IMR-90 (cell line): Measurements from ENCODE around the gene RPL14. TPM values are rescaled to one million over a fixed set of nuclear protein-coding genes. Genes with fewer than 3 reads are reported as not detected.
A peak's percentile ranks its signal among the peaks of the same experiment; 100 is the strongest.

Source experiments
- ATAC-seq: fragments of 200-7000 bp; cut with Tn5 transposase; 2 replicates; pipeline ENCODE4 v1.9.1; 2020; ENCODE audit warnings: low read depth, mild to moderate bottlenecking, moderate library complexity
- BruUV-seq: library from RNA; stranded (reverse); fragments of 400-500 nt; replicated peaks from 2 replicates; lab custom pipeline; 2021; lab: Mats Ljungman, UMichigan
- CTCF ChIA-PET: fragments of 300-600 bp; formaldehyde crosslinking; extraction: SDS; loops from one replicate; lab custom pipeline; 2021; ENCODE audit warnings: antibody characterized with exemption; lab: Yijun Ruan, JAX
- POLR2A ChIA-PET: fragments of 300-600 bp; sonication (Branson Sonifier 250); formaldehyde crosslinking; loops from one replicate; lab custom pipeline; 2022; ENCODE audit warnings: antibody characterized with exemption; ENCODE audit not compliant: unreplicated experiment; lab: Charles Lee
- DNase-seq: peaks from one replicate; pipeline ENCODE4 v3.0.0; 2013
- H2AFZ ChIP-seq: replicated peaks from 2 replicates; pipeline ENCODE3; 2013; ENCODE audit warnings: low read length, mild to moderate bottlenecking; ENCODE audit not compliant: poor library complexity
- H2AK5ac ChIP-seq: 2 replicates; pipeline ENCODE4 v1.6.1; 2013; ENCODE audit warnings: low read depth, low read length, inconsistent platforms
- H2AK9ac ChIP-seq: replicated peaks from 2 replicates; pipeline ENCODE3; 2013; ENCODE audit warnings: mild to moderate bottlenecking, low read depth, low read length, moderate library complexity; ENCODE audit not compliant: poor library complexity
- H2BK120ac ChIP-seq: 2 replicates; pipeline ENCODE4 v1.6.1; 2013; ENCODE audit warnings: low read depth, low read length, inconsistent platforms
- H2BK15ac ChIP-seq: 3 replicates; pipeline ENCODE4 v1.6.1; 2013; ENCODE audit warnings: low read depth, low read length, inconsistent platforms
- H2BK20ac ChIP-seq: 2 replicates; pipeline ENCODE4 v1.6.1; 2013; ENCODE audit warnings: low read depth, mild to moderate bottlenecking, inconsistent platforms, low read length, moderate library complexity
- H2BK5ac ChIP-seq: 2 replicates; pipeline ENCODE4 v1.6.1; 2013; ENCODE audit warnings: mild to moderate bottlenecking, low read depth, low read length, inconsistent platforms; ENCODE audit not compliant: poor library complexity, severe bottlenecking
- H3K14ac ChIP-seq: replicated peaks from 2 replicates; pipeline ENCODE4 v1.6.1; 2013; ENCODE audit warnings: low read depth, low read length, inconsistent platforms
- H3K18ac ChIP-seq: 2 replicates; pipeline ENCODE4 v1.6.1; 2013; ENCODE audit warnings: low read depth, low read length, control low read depth
- H3K23ac ChIP-seq: 2 replicates; pipeline ENCODE4 v1.6.1; 2013; ENCODE audit warnings: low read depth, low read length, inconsistent platforms
- H3K27ac ChIP-seq: 2 replicates; pipeline ENCODE4 v1.5.1; 2013; ENCODE audit warnings: mild to moderate bottlenecking, control low read depth, low read length; ENCODE audit not compliant: insufficient read depth
- H3K27me3 ChIP-seq: 2 replicates; pipeline ENCODE4 v1.6.1; 2013; ENCODE audit warnings: low read length; ENCODE audit not compliant: control insufficient read depth, insufficient read depth
- H3K36me3 ChIP-seq: 2 replicates; pipeline ENCODE4 v1.6.1; 2013; ENCODE audit warnings: low read length, mixed read lengths; ENCODE audit not compliant: control insufficient read depth, insufficient read depth
- H3K4ac ChIP-seq: 2 replicates; pipeline ENCODE4 v1.6.1; 2013; ENCODE audit warnings: low read depth, low read length, inconsistent platforms
- H3K4me1 ChIP-seq: 2 replicates; pipeline ENCODE4 v1.6.1; 2013; ENCODE audit warnings: low read length, mixed read lengths; ENCODE audit not compliant: control insufficient read depth, insufficient read depth
- H3K4me2 ChIP-seq: 2 replicates; pipeline ENCODE4 v1.6.1; 2013; ENCODE audit warnings: low read depth, mild to moderate bottlenecking, control low read depth, low read length, moderate library complexity
- H3K4me3 ChIP-seq: 2 replicates; pipeline ENCODE4 v1.5.1; 2013; ENCODE audit warnings: low read depth, mild to moderate bottlenecking, control low read depth, low read length, moderate library complexity; ENCODE audit not compliant: insufficient read depth
- H3K56ac ChIP-seq: 2 replicates; pipeline ENCODE4 v1.6.1; 2013; ENCODE audit warnings: low read length, inconsistent platforms; ENCODE audit not compliant: insufficient read depth; ENCODE audit errors: extremely low read depth
- H3K79me1 ChIP-seq, 2 experiments: 2 replicates each; pipeline ENCODE4 v1.6.1; 2013; ENCODE audit warnings: low read length in 2 of 2, inconsistent platforms in 1 of 2, low read depth in 1 of 2
- H3K9ac ChIP-seq: 2 replicates; pipeline ENCODE4 v1.6.1; 2013; ENCODE audit warnings: low read depth, low read length, control low read depth
- H3K9me1 ChIP-seq: 2 replicates; pipeline ENCODE4 v1.6.1; 2013; ENCODE audit warnings: low read length, inconsistent platforms; ENCODE audit not compliant: insufficient read depth
- H3K9me3 ChIP-seq: 2 replicates; pipeline ENCODE4 v1.6.1; 2013; ENCODE audit warnings: low read length; ENCODE audit not compliant: control insufficient read depth, insufficient read depth
- H4K20me1 ChIP-seq: 2 replicates; pipeline ENCODE4 v1.6.1; 2013; ENCODE audit warnings: low read length, inconsistent platforms; ENCODE audit not compliant: insufficient read depth
- H4K5ac ChIP-seq: 2 replicates; pipeline ENCODE4 v1.6.1; 2013; ENCODE audit warnings: mild to moderate bottlenecking, low read depth, low read length, control low read depth
- H4K8ac ChIP-seq, 2 experiments: 2 replicates each; pipeline ENCODE4 v1.6.1; 2013; ENCODE audit warnings: low read depth in 2 of 2, low read length in 2 of 2, control low read depth in 1 of 2, inconsistent platforms in 1 of 2
- H4K91ac ChIP-seq: 2 replicates; pipeline ENCODE4 v1.6.1; 2013; ENCODE audit warnings: low read depth, low read length, inconsistent platforms; ENCODE audit not compliant: insufficient read depth
- FOS ChIP-seq: fragments of 150-350 bp; IDR thresholded peaks from 2 replicates; pipeline ENCODE4 v1.6.1; 2016; ENCODE audit warnings: low read depth, low read length
- POLR2A ChIP-seq: IDR thresholded peaks from 2 replicates; pipeline ENCODE4 v1.6.1; 2012; ENCODE audit warnings: mild to moderate bottlenecking, low read depth, low read length
- WGBS, 2 experiments: methylation state at CpG; one replicate each; pipeline versions ENCODE4 v1.1.5 to v1.1.7; 2013; ENCODE audit warnings: missing lambda C conversion rate in 2 of 2; ENCODE audit not compliant: insufficient read length in 1 of 2; ENCODE audit errors: extremely low coverage in 2 of 2; 5-methylcytosine and 5-hydroxymethylcytosine counted together
- dilution Hi-C: fragments of 300-500 bp; cut with HindIII; formaldehyde crosslinking; loops from one replicate; pipeline ENCODE4 v1.14.3; 2018; ENCODE audit warnings: low sequenced_read_pairs; ENCODE audit not compliant: unreplicated experiment
- in situ Hi-C: fragments of 300-500 bp; cut with MboI; formaldehyde crosslinking; loops from 3 replicates; pipeline ENCODE4 v1.14.3; 2019; ENCODE audit warnings: low sequenced_read_pairs, inconsistent platforms, mixed read lengths
- intact Hi-C: fragments of 100-400 bp; cut with micrococcal nuclease; formaldehyde crosslinking; loops from 2 replicates; pipeline ENCODE4 v1.10.0; 2022
- polyA plus RNA-seq, 3 experiments: library from polyadenylated mRNA; depleted of rRNA; stranded (reverse); fragments of >200 nt; gene quantifications; 2 replicates each; pipeline ENCODE4 v1.2.3, GENCODE V29; 2012; ENCODE audit warnings: low replicate concordance in 1 of 3
- total RNA-seq: library from RNA; depleted of rRNA; stranded (reverse); fragments of >200 nt; gene quantifications from 2 replicates; pipeline ENCODE4 v1.2.3, GENCODE V29; 2012

RPL14 gene
- total and polyA plus RNA-seq, 2 of the 4 experiments (the other 2 are of a cell fraction) = 142 to 492 TPM

- no peaks in the 10 kb centered on the region; the same call in 1 of the 2 replicates for H3K36me3 ChIP-seq
- 0 out of 2 replicates have a peak within 1 kb of the TSS, but pooled peaks have one; percentile 39 for H3K56ac ChIP-seq
- peak within 1 kb of the TSS; percentile 67 for H4K91ac ChIP-seq
- no peak within 1 kb of the TSS for H2AK5ac ChIP-seq
- H2BK15ac ChIP-seq = no peak within 1 kb of the TSS
- H3K23ac ChIP-seq = peak within 1 kb of the TSS; percentile 39; the same call in 1 of the 2 replicates
- H3K79me1 ChIP-seq = peaks cover 8 to 11% of the 10 kb centered on the region in 2 experiments; a peak in 3 of 4 replicates
- peak within 1 kb of the TSS; percentile 84 for H3K4me2 ChIP-seq
- no peak within 1 kb of the TSS for H2BK5ac ChIP-seq
- 0 out of 2 replicates have a peak within 1 kb of the TSS, but pooled peaks have one; percentile 20 for H2BK120ac ChIP-seq
- H3K18ac ChIP-seq = peak within 1 kb of the TSS; percentile 17; the same call in 1 of the 2 replicates
- CTCF ChIA-PET = interaction anchor here (1.1 kb wide), 1 partner anchor 12 kb away, joined by 3 read pairs; no protein-coding TSS in a partner anchor
- DNase-seq (peak; percentile 73), ATAC-seq (peak; percentile 99)
- peaks cover 9% of the 10 kb centered on the region for H3K9me1 ChIP-seq
- H4K5ac ChIP-seq = peak within 1 kb of the TSS; percentile 98
- H3K4me1 ChIP-seq = peaks cover 3% of the 10 kb centered on the region
- no peaks in the 10 kb centered on the region for H3K9me3 ChIP-seq
- 0% methylated on average over 9 of the region's 48 CpGs; no CpG with 5 or more reads in 1 of the 2 experiments for WGBS, 2 experiments
- peak within 1 kb of the TSS; percentile 95 to 96 for H4K8ac ChIP-seq
- no TSS peak for BruUV-seq
- H3K9ac ChIP-seq = peak within 1 kb of the TSS; percentile 84
- intact Hi-C loops (loop anchor here (1.0 kb wide), 1 partner anchor 48 kb away; the partner anchor contains the start of gene ZNF621), dilution Hi-C loops (no loop called here), in situ Hi-C loops (no loop called here)
- no peaks in the 10 kb centered on the region for H3K27me3 ChIP-seq
- peak within 1 kb of the TSS; percentile 83 for H3K4ac ChIP-seq
- H3K14ac ChIP-seq = peak within 1 kb of the TSS; percentile 83
- H2AFZ ChIP-seq = peak within 1 kb of the TSS; percentile 87
- POLR2A ChIA-PET = no interaction called here
- peak within 1 kb of the TSS; percentile 70 for H3K4me3 ChIP-seq
- 0 out of 2 replicates have a peak, but pooled peaks have one; percentile 27 for TF ChIP-seq POLR2A
- no peak for TF ChIP-seq FOS
- H3K27ac ChIP-seq = peak within 1 kb of the TSS; percentile 41
- no peak within 1 kb of the TSS for H2BK20ac ChIP-seq
- H4K20me1 ChIP-seq = no peaks in the 10 kb centered on the region
- H2AK9ac ChIP-seq = peak within 1 kb of the TSS; percentile 56
Measured at GRCh38 chr3:40476478-40477470, 19.6 kb downstream of the RPL14 start, which contains the start of gene ZNF619. TSS of gene ZNF619 (plus strand) at chr3:40477122. CDS start at chr3:40477980, 858 bp downstream.
